ENCODE results near the gene SMIM24.
"Not testable (repeated sequence)": the region's sequence is repeated elsewhere in the genome, so short reads cannot be mapped to it uniquely, and the experiment has no call there.

Gene SMIM24

DNA sequence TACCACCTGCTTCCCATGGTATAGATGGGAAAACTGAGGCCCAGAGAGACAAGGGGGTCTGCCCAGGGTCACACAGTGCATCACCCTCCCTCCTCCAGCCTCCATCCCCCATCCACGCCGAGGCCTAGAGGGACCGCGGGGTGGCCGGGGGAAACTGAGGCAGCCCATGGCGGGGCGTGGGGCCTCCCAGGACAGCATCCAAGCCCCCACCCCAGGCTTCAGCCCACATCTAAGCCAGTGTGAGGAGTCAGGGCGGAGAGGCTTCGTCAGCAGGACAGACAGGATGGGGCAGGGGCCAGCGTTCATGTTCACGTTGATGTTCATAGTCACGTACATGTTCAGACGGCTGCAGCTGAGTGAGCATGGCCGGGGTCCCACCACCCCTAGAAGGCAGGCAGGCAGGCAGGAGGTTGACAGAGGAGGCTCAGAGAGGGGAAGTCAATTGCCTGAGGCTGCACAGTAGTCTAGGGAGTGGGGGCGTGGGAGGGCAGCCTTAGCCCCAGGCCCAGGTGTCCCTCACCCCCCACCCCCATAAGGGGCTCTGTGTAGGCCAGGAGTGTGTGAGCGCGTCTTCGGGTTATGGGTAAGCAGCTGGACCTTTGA lies 23.3 kb downstream of the SMIM24 start:
- Histone ChIP-seq H3K4me3 (ENCODE audit: low read length) (no peak overlapping the region), H3K27ac (ENCODE audit: low read length) (no peak overlapping the region), H3K9me3 (ENCODE audit: insufficient read depth, low read depth, low read length) (no peaks in the 10 kb centered on the region), H3K4me1 (ENCODE audit: insufficient read depth, low read length) (no peaks in the 10 kb centered on the region; the same call in 1 of the 2 replicates), H3K9ac (ENCODE audit: low read depth, low read length) (no peak overlapping the region), H3K27me3 (ENCODE audit: insufficient read depth, low read length) (peaks cover 50% of the 10 kb centered on the region), H3K36me3 (ENCODE audit: insufficient read depth, low read depth, low read length) (no peaks in the 10 kb centered on the region)

DNA sequence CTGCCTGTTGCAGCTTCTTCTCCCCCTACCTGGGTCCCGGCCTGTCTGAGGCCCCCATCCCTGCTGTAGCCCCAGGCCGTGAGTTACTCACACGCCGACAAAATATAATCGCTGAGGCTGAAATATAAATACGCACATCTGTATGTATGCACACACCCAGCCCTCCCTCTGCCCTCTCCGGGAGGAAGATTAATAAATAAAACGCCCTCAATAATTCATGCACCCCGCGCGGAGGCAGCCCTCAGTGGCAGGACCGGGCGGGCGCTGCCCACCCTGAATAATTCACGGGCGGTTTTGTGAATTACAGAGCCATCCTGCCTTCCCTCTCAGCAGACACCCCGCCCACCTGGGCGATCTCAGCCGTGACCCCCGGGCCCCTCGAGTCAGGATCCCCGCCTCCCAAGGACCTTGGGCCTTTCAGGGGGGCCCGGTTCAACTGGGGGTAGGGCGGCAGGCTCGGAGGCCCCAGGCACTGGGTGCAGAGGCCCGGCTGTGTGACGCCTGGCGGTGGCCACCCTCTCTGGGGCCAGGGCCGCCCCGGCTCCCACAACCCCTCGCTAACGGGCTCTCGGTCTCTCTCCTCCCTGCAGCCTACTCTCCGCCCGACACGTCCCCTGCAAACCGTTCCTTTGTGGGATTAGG lies 24.2 kb downstream of the SMIM24 start:
- no peaks in the 10 kb centered on the region; the same call in 1 of the 2 replicates for H3K4me1 ChIP-seq (ENCODE audit: insufficient read depth, low read length)
- no peak overlapping the region for H3K27ac ChIP-seq (ENCODE audit: low read length)
- no peak overlapping the region for H3K9ac ChIP-seq (ENCODE audit: low read depth, low read length)

DNA sequence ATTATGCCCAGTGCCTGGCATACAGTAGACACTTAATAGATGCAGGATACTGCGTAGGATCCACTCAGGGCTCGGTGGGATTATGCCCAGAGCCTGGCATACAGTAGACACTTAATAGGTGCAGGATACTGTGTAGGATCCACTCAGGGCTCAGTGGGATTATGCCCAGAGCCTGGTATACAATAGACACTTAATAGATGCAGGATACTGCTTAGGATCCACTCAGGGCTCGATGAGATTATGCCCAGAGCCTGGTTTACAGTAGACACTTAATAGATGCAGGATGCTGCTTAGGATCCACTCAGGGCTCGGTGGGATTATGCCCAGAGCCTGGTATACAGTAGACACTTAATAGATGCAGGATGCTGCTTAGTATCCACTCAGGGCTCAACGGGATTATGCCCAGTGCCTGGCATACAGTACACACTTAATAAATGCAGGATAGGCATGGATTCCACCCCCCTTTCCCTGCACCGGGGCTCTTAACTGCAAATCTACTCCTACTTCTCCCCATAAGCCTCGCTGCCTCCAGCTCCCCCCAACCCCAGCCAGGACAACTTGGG lies 24.9 kb downstream of the SMIM24 start:
- no peaks in the 10 kb centered on the region; the same call in 1 of the 2 replicates for H3K4me1 ChIP-seq (ENCODE audit: insufficient read depth, low read length)
- H3K36me3 ChIP-seq (ENCODE audit: insufficient read depth, low read depth, low read length): no peaks in the 10 kb centered on the region
- H3K4me3 ChIP-seq (ENCODE audit: low read length): no peak overlapping the region
- peaks cover 38% of the 10 kb centered on the region for H3K27me3 ChIP-seq (ENCODE audit: insufficient read depth, low read length)
- no peaks in the 10 kb centered on the region for H3K9me3 ChIP-seq (ENCODE audit: insufficient read depth, low read depth, low read length)
- no peak overlapping the region for H3K9ac ChIP-seq (ENCODE audit: low read depth, low read length)
- no peak overlapping the region for H3K27ac ChIP-seq (ENCODE audit: low read length)

More for the DNA sequence above, 24.2 kb downstream of the SMIM24 start:
- no peak overlapping the region for H3K4me3 ChIP-seq (ENCODE audit: low read length)
- H3K36me3 ChIP-seq (ENCODE audit: insufficient read depth, low read depth, low read length): no peaks in the 10 kb centered on the region
- H3K9me3 ChIP-seq (ENCODE audit: insufficient read depth, low read depth, low read length): no peaks in the 10 kb centered on the region
- peaks cover 44% of the 10 kb centered on the region for H3K27me3 ChIP-seq (ENCODE audit: insufficient read depth, low read length)

DNA sequence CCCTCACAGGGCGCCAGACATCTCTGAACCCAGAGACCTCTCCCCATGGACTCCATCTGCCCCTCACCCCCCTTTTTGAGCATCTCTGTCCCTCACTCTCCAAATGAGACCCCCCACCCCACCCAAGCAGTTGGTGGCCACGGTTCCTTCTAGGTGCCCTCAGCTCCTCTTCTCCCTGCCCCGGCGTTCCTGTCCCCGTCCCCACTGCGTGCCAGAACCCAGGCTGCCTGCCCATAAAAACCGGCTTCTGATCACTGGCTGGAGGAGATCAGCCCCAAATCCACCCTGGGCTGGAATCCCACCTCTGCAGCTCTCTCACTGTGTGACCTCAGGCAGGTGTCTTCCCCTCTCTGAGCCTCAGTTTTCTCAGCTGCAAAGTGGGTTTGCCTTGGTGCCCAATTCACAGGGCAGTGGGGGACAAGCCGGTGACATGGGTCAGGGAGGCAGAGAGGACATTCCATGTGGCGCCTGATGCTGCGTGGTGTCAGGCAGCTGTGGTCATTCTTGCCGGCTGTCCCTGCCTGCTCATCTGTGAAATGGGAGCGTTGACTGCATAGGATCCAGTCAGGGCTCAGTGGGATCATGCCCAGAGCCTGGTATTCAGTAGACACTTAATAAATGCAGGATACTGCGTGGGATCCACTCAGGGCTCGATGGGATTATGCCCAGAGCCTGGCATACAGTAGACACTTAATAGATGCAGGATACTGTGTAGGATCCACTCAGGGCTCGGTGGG lies 25.5 kb downstream of the SMIM24 start:
- Histone ChIP-seq H3K4me1 (ENCODE audit: insufficient read depth, low read length) (no peaks in the 10 kb centered on the region; the same call in 1 of the 2 replicates), H3K36me3 (ENCODE audit: insufficient read depth, low read depth, low read length) (no peaks in the 10 kb centered on the region), H3K27me3 (ENCODE audit: insufficient read depth, low read length) (peaks cover 31% of the 10 kb centered on the region), H3K9ac (ENCODE audit: low read depth, low read length) (no peak overlapping the region), H3K9me3 (ENCODE audit: insufficient read depth, low read depth, low read length) (no peaks in the 10 kb centered on the region), H3K27ac (ENCODE audit: low read length) (no peak overlapping the region), H3K4me3 (ENCODE audit: low read length) (no peak overlapping the region)

DNA sequence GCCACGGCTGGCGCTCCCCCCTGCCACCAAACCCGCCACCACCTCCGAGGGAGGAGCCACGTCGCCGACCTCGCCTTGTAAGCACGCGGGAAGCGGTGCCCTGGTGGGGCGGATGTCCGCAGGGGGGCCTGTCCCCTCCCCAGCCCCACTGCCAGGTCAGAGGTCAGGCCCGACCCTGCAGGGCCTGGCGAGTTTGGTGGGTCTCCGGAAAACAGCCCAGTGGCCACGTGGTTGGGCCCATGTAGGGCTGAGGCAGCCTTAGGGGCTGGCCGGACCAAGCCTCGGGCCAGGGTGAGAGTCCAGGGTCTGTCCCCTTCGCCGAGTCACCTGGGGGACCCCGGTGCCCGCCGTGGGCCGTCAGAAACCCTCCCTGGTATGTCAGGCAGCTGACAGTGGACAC lies 26.5 kb downstream of the SMIM24 start:
- H3K27ac ChIP-seq (ENCODE audit: low read length): no peak overlapping the region
- H3K9ac ChIP-seq (ENCODE audit: low read depth, low read length): no peak overlapping the region
- no peaks in the 10 kb centered on the region for H3K36me3 ChIP-seq (ENCODE audit: insufficient read depth, low read depth, low read length)
- H3K4me1 ChIP-seq (ENCODE audit: insufficient read depth, low read length): no peaks in the 10 kb centered on the region; the same call in 1 of the 2 replicates
- peaks cover 22% of the 10 kb centered on the region for H3K27me3 ChIP-seq (ENCODE audit: insufficient read depth, low read length)
- no peak overlapping the region for H3K4me3 ChIP-seq (ENCODE audit: low read length)
- H3K9me3 ChIP-seq (ENCODE audit: insufficient read depth, low read depth, low read length): no peaks in the 10 kb centered on the region

DNA sequence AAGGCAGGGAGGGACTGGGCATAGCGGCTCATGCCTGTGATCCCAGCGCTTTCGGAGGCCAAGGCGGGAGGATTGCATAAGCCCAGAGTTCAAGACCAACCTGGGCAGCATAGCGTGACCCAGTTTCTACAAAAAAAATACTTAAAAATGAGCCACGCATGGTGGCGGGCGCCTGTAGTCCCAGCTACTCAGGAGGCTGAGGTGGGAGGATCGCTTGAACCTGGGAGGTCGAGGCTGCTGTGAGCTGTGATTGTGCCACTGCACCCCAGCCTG lies 27.4 kb downstream of the SMIM24 start:
- H3K9me3 ChIP-seq (ENCODE audit: insufficient read depth, low read depth, low read length); H3K27ac ChIP-seq (ENCODE audit: low read length); H3K36me3 ChIP-seq (ENCODE audit: insufficient read depth, low read depth, low read length); H3K9ac ChIP-seq (ENCODE audit: low read depth, low read length); H3K4me1 ChIP-seq (ENCODE audit: insufficient read depth, low read length); H3K4me3 ChIP-seq (ENCODE audit: low read length): not testable (repeated sequence)
- peaks cover 12% of the 10 kb centered on the region for H3K27me3 ChIP-seq (ENCODE audit: insufficient read depth, low read length)

DNA sequence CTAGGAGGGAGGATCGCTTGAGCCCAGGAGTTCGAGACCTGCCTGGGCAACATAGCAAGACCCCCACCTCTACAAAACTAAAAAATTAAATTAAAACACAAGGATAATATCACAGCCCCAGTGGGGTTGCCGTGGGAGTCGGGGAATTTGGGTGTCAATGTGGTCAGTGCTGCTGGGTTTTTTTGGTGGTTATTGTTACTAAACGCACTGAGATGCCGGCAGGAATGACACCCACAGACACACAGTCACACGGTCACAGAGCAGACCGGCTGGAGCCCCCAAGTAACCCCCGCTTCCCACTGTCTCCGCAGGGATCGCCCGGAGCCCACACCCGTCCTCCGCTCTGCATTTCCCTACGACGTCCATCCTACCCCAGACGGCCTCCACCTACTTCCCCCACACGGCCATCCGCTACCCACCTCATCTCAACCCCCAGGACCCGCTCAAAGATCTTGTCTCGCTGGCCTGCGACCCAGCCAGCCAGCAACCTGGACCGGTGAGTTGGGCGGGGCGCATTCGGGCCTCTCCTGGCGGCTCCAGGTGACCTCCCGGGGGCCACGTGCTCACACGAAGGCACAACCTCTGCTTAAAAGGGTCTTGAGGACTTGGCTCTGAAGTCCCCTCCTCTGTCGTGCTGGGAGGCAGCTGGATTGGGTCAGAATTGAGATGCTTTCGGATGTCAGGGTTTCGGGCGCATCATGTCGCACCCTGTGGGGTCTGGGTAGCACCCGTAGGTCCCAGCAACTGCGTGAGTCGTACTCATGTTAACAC lies 28.0 kb downstream of the SMIM24 start:
- H3K27me3 ChIP-seq (ENCODE audit: insufficient read depth, low read length): peaks cover 7% of the 10 kb centered on the region
- no peak overlapping the region for H3K9ac ChIP-seq (ENCODE audit: low read depth, low read length)
- H3K4me3 ChIP-seq (ENCODE audit: low read length): no peak overlapping the region
- H3K9me3 ChIP-seq (ENCODE audit: insufficient read depth, low read depth, low read length): no peaks in the 10 kb centered on the region
- no peaks in the 10 kb centered on the region for H3K4me1 ChIP-seq (ENCODE audit: insufficient read depth, low read length)
- no peaks in the 10 kb centered on the region for H3K36me3 ChIP-seq (ENCODE audit: insufficient read depth, low read depth, low read length)
- no peak overlapping the region for H3K27ac ChIP-seq (ENCODE audit: low read length)

DNA sequence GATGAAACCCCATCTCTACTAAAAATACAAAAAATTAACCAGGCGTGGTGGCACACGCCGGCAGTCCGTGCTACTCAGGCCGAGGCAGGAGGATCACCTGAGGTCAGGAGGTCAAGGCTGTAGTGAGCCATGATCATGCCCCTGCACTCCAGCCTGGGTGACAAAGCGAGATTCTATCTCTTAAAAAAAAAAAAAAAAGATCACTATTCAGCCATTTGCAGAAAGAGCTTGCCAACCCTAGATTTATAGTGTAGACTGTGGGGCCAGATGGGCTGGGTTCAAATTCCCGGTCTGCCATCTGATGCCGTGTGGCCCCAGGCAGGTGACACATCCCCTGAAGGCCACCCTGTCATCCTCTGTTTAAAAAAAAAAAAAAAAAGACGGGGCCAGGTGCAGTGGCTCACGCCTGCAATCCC lies 28.9 kb downstream of the SMIM24 start:
- Histone ChIP-seq H3K4me3 (ENCODE audit: low read length) (no peak overlapping the region), H3K36me3 (ENCODE audit: insufficient read depth, low read depth, low read length) (no peaks in the 10 kb centered on the region), H3K9ac (ENCODE audit: low read depth, low read length) (no peak overlapping the region), H3K27ac (ENCODE audit: low read length) (no peak overlapping the region), H3K4me1 (ENCODE audit: insufficient read depth, low read length) (no peaks in the 10 kb centered on the region), H3K9me3 (ENCODE audit: insufficient read depth, low read depth, low read length) (no peaks in the 10 kb centered on the region), H3K27me3 (ENCODE audit: insufficient read depth, low read length) (no peaks in the 10 kb centered on the region; the same call in 1 of the 2 replicates)

DNA sequence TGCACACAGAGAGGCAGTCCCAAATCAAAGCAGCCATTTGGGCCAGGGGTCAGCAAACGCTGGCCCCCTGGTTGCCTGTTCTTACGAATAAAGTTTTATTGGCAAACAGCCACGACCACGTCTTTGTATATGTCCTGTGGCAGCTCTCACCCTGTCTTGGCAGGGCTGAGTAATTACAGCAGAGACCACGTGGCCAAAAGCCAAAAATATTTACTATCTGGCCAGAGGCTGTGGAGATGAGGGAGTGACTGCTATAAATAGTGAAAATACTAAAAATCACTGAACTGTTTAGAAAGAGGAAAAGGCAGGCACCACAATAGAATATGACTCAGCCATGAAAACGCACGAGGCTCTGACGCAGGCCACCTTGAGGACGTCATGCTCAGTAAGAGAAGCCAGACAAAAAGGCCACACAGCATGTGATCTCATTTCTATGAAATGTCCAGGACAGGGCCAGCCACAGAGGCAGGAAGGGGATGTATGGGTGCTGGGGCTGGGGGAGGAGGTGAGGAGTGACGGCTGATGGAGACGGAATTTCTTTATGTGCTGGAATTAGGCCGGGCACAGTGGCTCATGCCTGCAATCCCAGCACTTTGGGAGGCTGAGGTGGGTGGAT lies 29.4 kb downstream of the SMIM24 start:
- Histone ChIP-seq H3K4me3 (ENCODE audit: low read length) (no peak overlapping the region), H3K27me3 (ENCODE audit: insufficient read depth, low read length) (peaks cover 2% of the 10 kb centered on the region; the same call in 1 of the 2 replicates), H3K27ac (ENCODE audit: low read length) (no peak overlapping the region), H3K9ac (ENCODE audit: low read depth, low read length) (no peak overlapping the region), H3K36me3 (ENCODE audit: insufficient read depth, low read depth, low read length) (no peaks in the 10 kb centered on the region), H3K4me1 (ENCODE audit: insufficient read depth, low read length) (no peaks in the 10 kb centered on the region), H3K9me3 (ENCODE audit: insufficient read depth, low read depth, low read length) (no peaks in the 10 kb centered on the region)

DNA sequence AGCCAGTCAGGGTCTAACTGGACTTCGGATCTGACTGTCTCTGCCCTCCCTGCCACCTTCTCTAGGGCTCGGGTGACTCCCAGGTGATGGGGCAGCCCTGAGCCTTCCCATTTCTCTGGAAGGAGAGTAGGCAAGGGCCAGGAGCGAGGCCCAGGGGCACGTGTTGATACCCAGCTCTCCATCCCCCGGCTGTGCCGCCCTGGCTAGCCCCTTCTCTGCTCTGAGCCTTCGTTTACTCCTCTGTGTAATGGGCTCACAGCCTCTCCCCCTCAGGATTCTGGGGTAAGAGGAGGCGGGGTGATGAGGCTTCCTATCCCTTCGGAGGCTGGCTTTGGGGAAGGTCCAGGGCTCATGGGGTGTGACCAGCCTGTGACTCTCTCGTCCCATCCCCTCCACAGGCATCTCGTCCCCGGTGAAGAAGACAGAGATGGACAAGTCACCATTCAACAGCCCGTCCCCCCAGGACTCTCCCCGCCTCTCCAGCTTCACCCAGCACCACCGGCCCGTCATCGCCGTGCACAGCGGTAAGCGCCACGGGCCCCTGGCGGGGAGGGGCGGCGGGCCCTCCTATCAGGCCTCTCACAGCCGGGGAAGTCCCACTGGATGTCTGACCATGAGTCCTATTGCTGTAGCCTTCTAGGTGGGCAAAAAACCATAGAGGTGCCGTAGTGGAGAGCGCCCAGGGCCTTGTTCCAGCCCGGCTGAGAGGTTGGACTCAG lies 31.6 kb downstream of the SMIM24 start:
- peaks cover 6% of the 10 kb centered on the region; the same call in 1 of the 2 replicates for H3K4me1 ChIP-seq (ENCODE audit: insufficient read depth, low read length)
- H3K9me3 ChIP-seq (ENCODE audit: insufficient read depth, low read depth, low read length): no peaks in the 10 kb centered on the region
- no peaks in the 10 kb centered on the region for H3K36me3 ChIP-seq (ENCODE audit: insufficient read depth, low read depth, low read length)
- H3K27me3 ChIP-seq (ENCODE audit: insufficient read depth, low read length): peaks cover 7% of the 10 kb centered on the region; the same call in 1 of the 2 replicates
- H3K9ac ChIP-seq (ENCODE audit: low read depth, low read length): no peak overlapping the region
- no peak overlapping the region for H3K4me3 ChIP-seq (ENCODE audit: low read length)
- no peak overlapping the region for H3K27ac ChIP-seq (ENCODE audit: low read length)

DNA sequence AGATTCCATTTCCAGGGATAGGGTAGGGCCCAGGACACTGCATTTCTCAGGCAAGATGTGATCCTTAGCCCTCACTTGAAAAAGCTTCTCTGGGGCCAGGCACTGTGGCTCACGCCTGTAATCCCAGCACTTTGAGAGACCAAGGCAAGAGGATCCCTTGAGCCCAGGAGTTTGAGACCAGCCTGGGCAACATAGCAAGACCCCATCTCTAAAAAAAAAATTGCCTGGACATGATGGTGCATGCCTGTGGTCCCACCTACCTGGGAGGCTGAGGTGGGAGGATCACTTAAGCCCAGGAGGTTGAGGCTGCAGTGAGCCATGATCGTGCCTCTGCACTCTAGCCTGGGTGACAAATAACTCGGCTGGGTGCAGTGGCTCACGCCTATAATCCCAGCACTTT lies 33.7 kb downstream of the SMIM24 start:
- not testable (repeated sequence) for H3K9me3 ChIP-seq (ENCODE audit: insufficient read depth, low read depth, low read length); H3K27me3 ChIP-seq (ENCODE audit: insufficient read depth, low read length); H3K36me3 ChIP-seq (ENCODE audit: insufficient read depth, low read depth, low read length); H3K27ac ChIP-seq (ENCODE audit: low read length); H3K9ac ChIP-seq (ENCODE audit: low read depth, low read length); H3K4me1 ChIP-seq (ENCODE audit: insufficient read depth, low read length); H3K4me3 ChIP-seq (ENCODE audit: low read length)

Measured in iPS-20b (cell line).